ENCODE measurements around the gene ARL15. TPM values are rescaled to one million over a fixed set of nuclear protein-coding genes. Genes with fewer than 3 reads are reported as not detected.

ARL15 gene
- total and polyA plus RNA-seq, 7 experiments from 2014 or later = 9.6 to 17.1 (median 13.6) TPM

- Histone ChIP-seq H3K27ac (ENCODE audit: low read depth, low read length) (no peak overlapping the region), H3K36me3 (ENCODE audit: control insufficient read depth in 2 of 3, insufficient read depth in 3 of 3, low read length in 3 of 3) (no peaks in the 10 kb centered on the region), H3K4me3 (ENCODE audit: low read length) (no peak overlapping the region), H3K4me1 (ENCODE audit: control insufficient read depth in 2 of 2, insufficient read depth in 2 of 2, low read length in 2 of 2) (no peaks in the 10 kb centered on the region), H3K9me3 (ENCODE audit: control insufficient read depth in 2 of 3, low read length in 3 of 3) (no peaks in the 10 kb centered on the region), H3K27me3 (ENCODE audit: control insufficient read depth in 2 of 2, insufficient read depth in 2 of 2, low read length in 2 of 2) (no peaks in the 10 kb centered on the region)
- no peaks in the 10 kb centered on the region for H3K27me3 Mint-ChIP-seq
- no peak overlapping the region for H3K4me3 Mint-ChIP-seq
- no peak for DNase-seq
- ATAC-seq = no peak
- intact Hi-C loops (cut with micrococcal nuclease) = no loop called here
- peaks cover 0 to 6% (median 0%) of the 10 kb centered on the region in 11 donors for H3K9me3 Mint-ChIP-seq
- H3K36me3 Mint-ChIP-seq = peaks cover 0 to 41% (median 18%) of the 10 kb centered on the region in 5 donors
- no peak overlapping the region for H3K27ac Mint-ChIP-seq
- CTCF ChIA-PET = interaction anchor here (0.6 kb wide), 1 partner anchor 137 kb away, joined by 3 read pairs; no protein-coding TSS in a partner anchor
- POLR2A ChIA-PET = no interaction called here
- peaks cover 0 to 6% (median 0%) of the 10 kb centered on the region in 7 donors for H3K4me1 Mint-ChIP-seq
Observed at GRCh38 chr5:54083245-54083644, 227.1 kb downstream of the ARL15 start.

GRCh38 chr5:54081415-54081814 lies 229.0 kb downstream of the ARL15 start:
- DNase-seq (no peak), ATAC-seq (no peak)
- Mint-ChIP-seq H3K4me3 (no peak overlapping the region), H3K4me1 (peaks cover 0 to 6% (median 0%) of the 10 kb centered on the region in 7 donors), H3K36me3 (peaks cover 0 to 47% (median 23%) of the 10 kb centered on the region in 5 donors), H3K9me3 (peaks cover 0 to 6% (median 0%) of the 10 kb centered on the region in 11 donors), H3K27me3 (no peaks in the 10 kb centered on the region), H3K27ac (no peak overlapping the region)
- Histone ChIP-seq H3K27me3 (ENCODE audit: control insufficient read depth in 2 of 2, insufficient read depth in 2 of 2, low read length in 2 of 2) (no peaks in the 10 kb centered on the region), H3K4me1 (ENCODE audit: control insufficient read depth in 2 of 2, insufficient read depth in 2 of 2, low read length in 2 of 2) (no peaks in the 10 kb centered on the region), H3K9me3 (ENCODE audit: control insufficient read depth in 2 of 3, low read length in 3 of 3) (no peaks in the 10 kb centered on the region), H3K27ac (ENCODE audit: low read depth, low read length) (no peak overlapping the region), H3K4me3 (ENCODE audit: low read length) (no peak overlapping the region), H3K36me3 (ENCODE audit: control insufficient read depth in 2 of 3, insufficient read depth in 3 of 3, low read length in 3 of 3) (no peaks in the 10 kb centered on the region)
- ChIA-PET POLR2A (interaction anchor here (0.5 kb wide), 1 partner anchor 148 kb away, joined by 5 read pairs; no protein-coding TSS in a partner anchor), CTCF (no interaction called here)
- intact Hi-C loops (cut with micrococcal nuclease) = no loop called here

GRCh38 chr5:54080831-54081230 lies 229.5 kb downstream of the ARL15 start:
- intact Hi-C loops (cut with micrococcal nuclease) = no loop called here
- DNase-seq = no peak

GRCh38 chr5:54073735-54074134 lies 236.6 kb downstream of the ARL15 start:
- Mint-ChIP-seq H3K36me3 (peaks cover 0 to 41% (median 17%) of the 10 kb centered on the region in 5 donors), H3K9me3 (peaks cover 0 to 1% (median 0%) of the 10 kb centered on the region in 11 donors), H3K27ac (no peak overlapping the region)

More at GRCh38 chr5:54080831-54081230, 229.5 kb downstream of the ARL15 start:
- H3K27me3 Mint-ChIP-seq = no peaks in the 10 kb centered on the region
- peaks cover 0 to 6% (median 0%) of the 10 kb centered on the region in 7 donors for H3K4me1 Mint-ChIP-seq
- H3K27ac Mint-ChIP-seq = no peak overlapping the region
- H3K4me3 Mint-ChIP-seq = no peak overlapping the region
- CTCF ChIA-PET = no interaction called here
- POLR2A ChIA-PET = interaction anchor here (0.5 kb wide), 1 partner anchor 147 kb away, joined by 5 read pairs; no protein-coding TSS in a partner anchor
- no peaks in the 10 kb centered on the region for H3K27me3 ChIP-seq (ENCODE audit: control insufficient read depth in 2 of 2, insufficient read depth in 2 of 2, low read length in 2 of 2)
- peaks cover 0 to 6% (median 0%) of the 10 kb centered on the region in 11 donors for H3K9me3 Mint-ChIP-seq
- no peaks in the 10 kb centered on the region for H3K36me3 ChIP-seq (ENCODE audit: control insufficient read depth in 2 of 3, insufficient read depth in 3 of 3, low read length in 3 of 3)
- H3K4me1 ChIP-seq (ENCODE audit: control insufficient read depth in 2 of 2, insufficient read depth in 2 of 2, low read length in 2 of 2) = no peaks in the 10 kb centered on the region
- H3K36me3 Mint-ChIP-seq = peaks cover 0 to 48% (median 22%) of the 10 kb centered on the region in 5 donors
- no peak overlapping the region for H3K4me3 ChIP-seq (ENCODE audit: low read length)
- H3K9me3 ChIP-seq (ENCODE audit: control insufficient read depth in 2 of 3, low read length in 3 of 3) = no peaks in the 10 kb centered on the region
- no peak overlapping the region for H3K27ac ChIP-seq (ENCODE audit: low read depth, low read length)
- ATAC-seq = peak; percentile 50

GRCh38 chr5:54073131-54073530 lies 237.2 kb downstream of the ARL15 start:
- Mint-ChIP-seq H3K4me1 (no peaks in the 10 kb centered on the region), H3K4me3 (no peak overlapping the region), H3K27ac (no peak overlapping the region), H3K36me3 (peaks cover 0 to 42% (median 19%) of the 10 kb centered on the region in 5 donors), H3K27me3 (no peaks in the 10 kb centered on the region), H3K9me3 (peaks cover 0 to 1% (median 0%) of the 10 kb centered on the region in 11 donors)
- ChIA-PET POLR2A (no interaction called here), CTCF (no interaction called here)
- Histone ChIP-seq H3K27ac (ENCODE audit: low read depth, low read length) (no peak overlapping the region), H3K27me3 (ENCODE audit: control insufficient read depth in 2 of 2, insufficient read depth in 2 of 2, low read length in 2 of 2) (no peaks in the 10 kb centered on the region), H3K36me3 (ENCODE audit: control insufficient read depth in 2 of 3, insufficient read depth in 3 of 3, low read length in 3 of 3) (no peaks in the 10 kb centered on the region), H3K4me1 (ENCODE audit: control insufficient read depth in 2 of 2, insufficient read depth in 2 of 2, low read length in 2 of 2) (no peaks in the 10 kb centered on the region), H3K4me3 (ENCODE audit: low read length) (no peak overlapping the region), H3K9me3 (ENCODE audit: control insufficient read depth in 2 of 3, low read length in 3 of 3) (no peaks in the 10 kb centered on the region)
- intact Hi-C loops (cut with micrococcal nuclease) = no loop called here
- no peak for ATAC-seq
- no peak for DNase-seq

More at GRCh38 chr5:54073735-54074134, 236.6 kb downstream of the ARL15 start:
- Mint-ChIP-seq H3K4me3 (no peak overlapping the region), H3K4me1 (no peaks in the 10 kb centered on the region), H3K27me3 (no peaks in the 10 kb centered on the region)
- CTCF ChIA-PET = no interaction called here
- Histone ChIP-seq H3K9me3 (ENCODE audit: control insufficient read depth in 2 of 3, low read length in 3 of 3) (no peaks in the 10 kb centered on the region), H3K27ac (ENCODE audit: low read depth, low read length) (no peak overlapping the region), H3K4me1 (ENCODE audit: control insufficient read depth in 2 of 2, insufficient read depth in 2 of 2, low read length in 2 of 2) (no peaks in the 10 kb centered on the region), H3K4me3 (ENCODE audit: low read length) (no peak overlapping the region), H3K36me3 (ENCODE audit: control insufficient read depth in 2 of 3, insufficient read depth in 3 of 3, low read length in 3 of 3) (no peaks in the 10 kb centered on the region), H3K27me3 (ENCODE audit: control insufficient read depth in 2 of 2, insufficient read depth in 2 of 2, low read length in 2 of 2) (no peaks in the 10 kb centered on the region)
- ATAC-seq = no peak
- POLR2A ChIA-PET = no interaction called here
- intact Hi-C loops (cut with micrococcal nuclease) = no loop called here
- DNase-seq = no peak

- Mint-ChIP-seq H3K4me3 (no peak overlapping the region), H3K27me3 (no peaks in the 10 kb centered on the region), H3K36me3 (peaks cover 0 to 38% (median 25%) of the 10 kb centered on the region in 5 donors), H3K27ac (no peak overlapping the region), H3K9me3 (peaks cover 0 to 2% (median 0%) of the 10 kb centered on the region in 11 donors), H3K4me1 (no peaks in the 10 kb centered on the region)
- no peaks in the 10 kb centered on the region for H3K4me1 ChIP-seq (ENCODE audit: control insufficient read depth in 2 of 2, insufficient read depth in 2 of 2, low read length in 2 of 2)
- ATAC-seq (no peak), DNase-seq (no peak)
- POLR2A ChIA-PET = no interaction called here
- no peaks in the 10 kb centered on the region for H3K27me3 ChIP-seq (ENCODE audit: control insufficient read depth in 2 of 2, insufficient read depth in 2 of 2, low read length in 2 of 2)
- CTCF ChIA-PET = no interaction called here
- no peaks in the 10 kb centered on the region for H3K36me3 ChIP-seq (ENCODE audit: control insufficient read depth in 2 of 3, insufficient read depth in 3 of 3, low read length in 3 of 3)
- no peak overlapping the region for H3K4me3 ChIP-seq (ENCODE audit: low read length)
- intact Hi-C loops (cut with micrococcal nuclease) = no loop called here
- no peak overlapping the region for H3K27ac ChIP-seq (ENCODE audit: low read depth, low read length)
- no peaks in the 10 kb centered on the region for H3K9me3 ChIP-seq (ENCODE audit: control insufficient read depth in 2 of 3, low read length in 3 of 3)
Observed at GRCh38 chr5:54066433-54066832, 243.9 kb downstream of the ARL15 start.

- H3K9me3 ChIP-seq (ENCODE audit: control insufficient read depth in 2 of 3, low read length in 3 of 3) = no peaks in the 10 kb centered on the region
- no peaks in the 10 kb centered on the region for H3K27me3 ChIP-seq (ENCODE audit: control insufficient read depth in 2 of 2, insufficient read depth in 2 of 2, low read length in 2 of 2)
- H3K27ac ChIP-seq (ENCODE audit: low read depth, low read length) = no peak overlapping the region
- no peak overlapping the region for H3K4me3 ChIP-seq (ENCODE audit: low read length)
- no peak overlapping the region for H3K27ac Mint-ChIP-seq
- no peak overlapping the region for H3K4me3 Mint-ChIP-seq
- no peaks in the 10 kb centered on the region for H3K4me1 Mint-ChIP-seq
- ChIA-PET POLR2A (no interaction called here), CTCF (no interaction called here)
- H3K27me3 Mint-ChIP-seq = no peaks in the 10 kb centered on the region
- no peaks in the 10 kb centered on the region for H3K4me1 ChIP-seq (ENCODE audit: control insufficient read depth in 2 of 2, insufficient read depth in 2 of 2, low read length in 2 of 2)
- H3K36me3 ChIP-seq (ENCODE audit: control insufficient read depth in 2 of 3, insufficient read depth in 3 of 3, low read length in 3 of 3) = no peaks in the 10 kb centered on the region
- H3K36me3 Mint-ChIP-seq = peaks cover 0 to 52% (median 34%) of the 10 kb centered on the region in 5 donors
- H3K9me3 Mint-ChIP-seq = peaks cover 0 to 2% (median 0%) of the 10 kb centered on the region in 11 donors
- intact Hi-C loops (cut with micrococcal nuclease) = no loop called here
- ATAC-seq (no peak), DNase-seq (no peak)
Observed at GRCh38 chr5:54063817-54064216, 246.6 kb downstream of the ARL15 start.

Measured in naive thymus-derived CD4-positive, alpha-beta T cell (primary cell).